T47D (cell line): ENCODE data around the gene ERO1A.

Source experiments
- DNase-seq, 2 experiments: peaks; one replicate each; pipeline versions ENCODE4 v3.0.0 to v3.0.0-alpha.2; 2011 to 2012; ENCODE audit warnings: low read depth in 1 of 2, low spot score in 1 of 2
- JUND ChIP-seq: IDR thresholded peaks from 2 replicates; pipeline ENCODE4 v1.6.1; 2012; ENCODE audit warnings: low read depth
- in situ Hi-C: cut with HindIII; loops from 2 replicates; pipeline ENCODE4 v1.10.0; 2016; ENCODE audit warnings: low sequenced_read_pairs, low pct_unique_long_range_greater_than_20kb

The ERO1A gene

GRCh38 chr14:52692248-52692962, 3.0 kb downstream of the ERO1A start:
- in situ Hi-C loops = no loop called here
- no peak for DNase-seq
- TF ChIP-seq JUND = no peak

- TF ChIP-seq JUND = no peak
- in situ Hi-C loops = no loop called here
- DNase-seq = peak in 1 of 2 experiments; percentile 27
Measured at GRCh38 chr14:52690983-52691760, 4.2 kb downstream of the ERO1A start.

- TF ChIP-seq JUND = no peak
- in situ Hi-C loops = no loop called here
- no peak for DNase-seq
Measured at GRCh38 chr14:52686176-52686575, 9.2 kb downstream of the ERO1A start.

GRCh38 chr14:52683985-52684520, 11.3 kb downstream of the ERO1A start:
- DNase-seq = peak in 1 of 2 experiments; percentile 54
- in situ Hi-C loops = no loop called here
- no peak for TF ChIP-seq JUND

- TF ChIP-seq JUND = no peak
- DNase-seq = no peak
- in situ Hi-C loops = no loop called here
Measured at GRCh38 chr14:52678591-52678990, 16.8 kb downstream of the ERO1A start.

GRCh38 chr14:52663850-52664249, 31.5 kb downstream of the ERO1A start:
- in situ Hi-C loops = no loop called here
- no peak for TF ChIP-seq JUND
- DNase-seq = no peak

- no peak for TF ChIP-seq JUND
- no peak for DNase-seq
- in situ Hi-C loops = no loop called here
Measured at GRCh38 chr14:52661314-52661713, 34.0 kb downstream of the ERO1A start.

- TF ChIP-seq JUND = no peak
- DNase-seq = no peak
- in situ Hi-C loops = no loop called here
Measured at GRCh38 chr14:52660832-52661231, 34.5 kb downstream of the ERO1A start.

- TF ChIP-seq JUND = no peak
- in situ Hi-C loops = no loop called here
- no peak for DNase-seq
Measured at GRCh38 chr14:52660325-52660724, 35.0 kb downstream of the ERO1A start.

GRCh38 chr14:52656905-52657304, 38.5 kb downstream of the ERO1A start:
- no peak for DNase-seq
- in situ Hi-C loops = no loop called here
- no peak for TF ChIP-seq JUND

GRCh38 chr14:52650774-52651173, 44.6 kb downstream of the ERO1A start:
- in situ Hi-C loops = no loop called here
- TF ChIP-seq JUND = no peak
- DNase-seq = peak in 1 of 2 experiments; percentile 25

GRCh38 chr14:52649511-52649910, 45.8 kb downstream of the ERO1A start:
- in situ Hi-C loops = no loop called here
- DNase-seq = no peak
- no peak for TF ChIP-seq JUND

GRCh38 chr14:52641745-52642144, 53.6 kb downstream of the ERO1A start:
- DNase-seq = peak in 1 of 2 experiments; percentile 27
- in situ Hi-C loops = no loop called here
- TF ChIP-seq JUND = no peak
